ENCODE data around the gene POLRMT.
"Not testable (repeated sequence)": the region's sequence is repeated elsewhere in the genome, so short reads cannot be mapped to it uniquely, and the experiment has no call there.

Gene POLRMT

DNA sequence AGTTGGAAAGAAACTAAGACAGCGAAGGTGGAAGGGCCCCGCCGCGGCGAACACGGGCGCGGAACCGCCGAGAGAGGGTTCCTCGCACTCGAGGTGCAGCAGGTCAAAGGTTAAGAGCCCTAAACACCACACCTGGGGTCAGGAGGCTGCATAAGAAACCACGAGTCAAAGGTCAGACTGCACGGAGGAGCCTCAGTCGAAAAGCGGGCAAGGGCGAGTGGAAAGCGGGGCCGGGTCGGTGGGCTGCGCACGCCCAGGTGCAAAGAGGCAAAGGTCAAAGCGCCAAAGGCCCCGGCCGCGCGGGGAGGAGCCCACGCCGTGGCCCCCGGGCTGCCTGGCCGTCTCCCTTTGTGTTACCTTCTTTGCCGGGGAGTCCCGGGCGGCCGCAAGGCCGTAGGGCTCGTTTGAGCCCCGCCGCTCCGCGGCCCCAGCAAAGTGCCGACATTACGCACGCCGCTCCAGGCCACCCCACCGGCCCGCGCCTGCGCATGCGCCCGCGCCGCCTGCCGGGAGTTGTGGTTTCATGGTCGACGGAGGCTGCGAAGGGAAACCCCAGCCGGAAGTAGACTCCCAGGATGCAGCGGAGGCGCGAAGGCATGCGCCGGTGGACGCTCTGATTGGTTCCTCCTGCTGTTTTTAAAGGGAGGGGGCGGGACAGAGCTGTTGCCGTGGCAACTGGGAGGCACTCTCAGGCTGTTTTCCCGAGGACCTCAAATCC lies at the start of gene POLRMT:
Gene POLRMT, minus strand, starts transcription at position 470 of the 718 bp plus-strand sequence. Its CDS starts 25 bp downstream, at position 445.
- DNase-seq, result peak; percentile 99

DNA sequence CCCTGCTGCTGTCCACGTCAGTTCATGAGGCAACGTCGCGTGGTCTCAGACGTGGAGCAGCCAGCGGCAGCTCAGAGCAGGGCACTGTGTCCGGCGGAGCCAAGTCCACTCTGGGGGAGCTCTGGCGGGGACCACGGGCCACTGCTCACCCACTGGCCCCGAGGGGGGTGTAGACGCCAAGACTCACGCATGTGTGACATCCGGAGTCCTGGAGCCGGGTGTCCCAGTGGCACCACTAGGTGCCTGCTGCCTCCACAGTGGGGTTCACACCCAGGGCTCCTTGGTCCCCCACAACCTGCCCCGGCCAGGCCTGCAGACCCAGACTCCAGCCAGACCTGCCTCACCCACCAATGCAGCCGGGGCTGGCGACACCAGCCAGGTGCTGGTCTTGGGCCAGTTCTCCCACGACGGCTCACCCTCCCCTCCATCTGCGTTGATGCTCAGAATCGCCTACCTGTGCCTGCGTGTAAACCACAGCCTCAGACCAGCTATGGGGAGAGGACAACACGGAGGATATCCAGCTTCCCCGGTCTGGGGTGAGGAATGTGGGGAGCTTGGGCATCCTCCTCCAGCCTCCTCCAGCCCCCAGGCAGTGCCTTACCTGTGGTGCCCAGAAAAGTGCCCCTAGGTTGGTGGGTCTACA lies 49.5 kb upstream of the POLRMT start:
- no peak for DNase-seq

DNA sequence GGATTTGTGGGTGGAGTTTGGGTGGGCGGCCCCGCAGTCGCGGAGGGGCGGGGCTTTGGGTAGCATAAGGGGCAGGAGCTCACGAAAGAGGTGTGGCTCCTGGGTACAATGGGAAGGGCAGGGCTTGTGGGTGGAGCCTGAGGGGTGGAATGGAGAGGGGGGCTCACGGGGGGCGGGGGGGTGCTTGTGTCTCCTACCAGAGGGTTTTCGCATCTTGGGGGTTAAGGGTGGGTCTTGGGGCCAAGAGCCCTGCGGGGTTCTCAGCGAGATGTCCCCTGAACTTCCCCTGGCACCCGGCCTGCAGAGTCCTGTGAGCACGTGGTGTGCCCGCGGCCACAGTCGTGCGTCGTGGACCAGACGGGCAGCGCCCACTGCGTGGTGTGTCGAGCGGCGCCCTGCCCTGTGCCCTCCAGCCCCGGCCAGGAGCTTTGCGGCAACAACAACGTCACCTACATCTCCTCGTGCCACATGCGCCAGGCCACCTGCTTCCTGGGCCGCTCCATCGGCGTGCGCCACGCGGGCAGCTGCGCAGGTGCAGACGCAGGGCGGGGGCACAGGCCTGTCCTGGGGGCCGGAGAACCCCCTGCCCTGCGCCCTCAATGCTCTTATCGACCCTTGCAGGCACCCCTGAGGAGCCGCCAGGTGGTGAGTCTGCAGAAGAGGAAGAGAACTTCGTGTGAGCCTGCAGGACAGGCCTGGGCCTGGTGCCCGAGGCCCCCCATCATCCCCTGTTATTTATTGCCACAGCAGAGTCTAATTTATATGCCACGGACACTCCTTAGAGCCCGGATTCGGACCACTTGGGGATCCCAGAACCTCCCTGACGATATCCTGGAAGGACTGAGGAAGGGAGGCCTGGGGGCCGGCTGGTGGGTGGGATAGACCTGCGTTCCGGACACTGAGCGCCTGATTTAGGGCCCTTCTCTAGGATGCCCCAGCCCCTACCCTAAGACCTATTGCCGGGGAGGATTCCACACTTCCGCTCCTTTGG lies 48.0 kb upstream of the POLRMT start:
- no peak for DNase-seq

DNA sequence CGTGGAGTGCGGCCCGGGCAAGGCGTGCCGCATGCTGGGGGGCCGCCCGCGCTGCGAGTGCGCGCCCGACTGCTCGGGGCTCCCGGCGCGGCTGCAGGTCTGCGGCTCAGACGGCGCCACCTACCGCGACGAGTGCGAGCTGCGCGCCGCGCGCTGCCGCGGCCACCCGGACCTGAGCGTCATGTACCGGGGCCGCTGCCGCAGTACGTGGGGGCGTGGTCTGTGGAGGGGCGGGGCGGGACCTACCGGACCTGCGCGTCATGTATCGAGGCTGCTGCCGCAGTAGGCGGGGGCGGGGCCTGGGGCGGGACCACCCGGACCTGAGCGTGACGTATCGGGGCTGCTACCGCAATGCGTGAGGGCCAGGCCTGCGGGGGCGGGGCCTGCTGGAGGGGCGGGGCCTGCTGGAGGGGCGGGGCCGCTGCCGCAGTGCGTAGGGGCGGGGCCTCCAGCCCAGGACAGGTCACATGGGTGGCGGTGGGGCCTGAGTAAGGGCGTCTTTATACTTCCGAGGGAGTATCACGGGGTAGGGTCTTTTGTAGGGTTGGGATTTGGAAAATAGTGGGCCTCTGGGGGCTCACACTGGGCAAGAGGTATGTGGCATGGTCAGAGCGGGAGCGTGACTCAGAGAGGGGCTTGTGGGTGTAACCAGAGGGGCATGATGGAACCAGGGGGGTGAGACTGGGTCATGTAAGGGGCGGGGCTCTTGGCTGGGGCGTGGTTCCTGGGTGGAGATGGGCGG lies 47.1 kb upstream of the POLRMT start:
- peak; percentile 98 for DNase-seq

GRCh38 chr19:679418-680286 lies 46.3 kb upstream of the POLRMT start:
- DNase-seq, result peak; percentile 75

GRCh38 chr19:678791-679388 lies 45.6 kb upstream of the POLRMT start:
- DNase-seq, result peak; percentile 9

DNA sequence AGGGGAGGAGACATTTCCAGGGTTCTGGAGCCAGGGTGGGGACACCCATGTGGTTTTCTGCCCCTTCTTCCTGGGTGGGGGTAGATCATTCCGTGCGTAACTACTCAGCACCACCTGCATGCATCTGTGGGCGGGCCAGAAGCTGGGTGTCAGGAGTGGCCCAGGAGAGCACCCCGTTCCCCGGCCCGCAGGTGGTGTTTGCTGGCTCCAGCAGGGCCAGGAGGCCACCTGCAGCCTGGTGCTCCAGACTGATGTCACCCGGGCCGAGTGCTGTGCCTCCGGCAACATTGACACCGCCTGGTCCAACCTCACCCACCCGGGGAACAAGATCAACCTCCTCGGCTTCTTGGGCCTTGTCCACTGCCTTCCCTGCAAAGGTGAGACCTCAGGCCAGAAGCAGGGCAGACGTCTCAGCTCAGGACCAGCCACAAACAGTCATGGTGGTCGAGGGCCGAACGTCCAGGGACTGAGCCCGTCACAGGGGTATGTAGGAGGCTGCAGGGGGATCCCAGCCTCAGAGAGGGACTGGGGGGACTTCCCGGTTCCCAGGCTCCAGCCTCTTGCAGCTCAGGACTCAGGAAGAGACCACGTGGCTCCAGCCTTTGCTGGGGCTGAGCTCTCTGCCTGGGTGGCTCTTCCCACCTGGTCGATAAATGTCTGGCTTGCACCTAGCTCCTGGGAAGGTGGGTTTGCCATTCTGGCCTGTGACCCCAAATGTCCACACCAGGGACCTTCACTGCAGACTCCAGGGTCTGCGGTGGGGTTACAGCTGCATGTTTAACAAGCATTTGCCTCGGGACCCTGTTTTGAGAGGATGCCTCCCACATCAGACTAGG lies 44.5 kb upstream of the POLRMT start:
- DNase-seq, result peak; percentile 45

DNA sequence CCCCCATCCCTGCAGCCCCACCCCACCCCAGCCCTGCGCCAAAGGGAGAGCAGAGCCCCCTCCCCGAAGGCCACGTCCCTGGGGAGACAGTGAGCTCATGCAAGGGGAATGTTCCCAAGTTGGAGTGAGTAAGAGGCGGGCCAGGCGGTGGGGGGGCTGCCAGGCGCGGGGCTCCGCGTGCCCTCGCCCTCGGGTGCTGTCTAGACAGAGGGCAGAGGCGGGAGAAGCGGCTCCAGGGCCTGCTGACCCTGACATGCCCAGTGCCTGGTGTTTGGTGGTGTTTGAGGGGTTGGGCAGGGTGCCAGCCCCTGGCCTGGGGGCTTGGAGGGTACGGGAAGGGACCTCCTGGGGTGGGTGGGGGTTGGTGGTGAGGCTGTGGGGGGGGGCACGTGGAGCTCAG lies 43.9 kb upstream of the POLRMT start:
- peak; percentile 89 for DNase-seq

- peak; percentile 9 for DNase-seq
Measured at GRCh38 chr19:676339-677105, 43.2 kb upstream of the POLRMT start, which contains the start of gene FSTL3. TSS of gene FSTL3 (plus strand) at chr19:676392. CDS start at chr19:676424, 32 bp downstream.

GRCh38 chr19:676007-676338 lies 42.6 kb upstream of the POLRMT start:
- no peak for DNase-seq

DNA sequence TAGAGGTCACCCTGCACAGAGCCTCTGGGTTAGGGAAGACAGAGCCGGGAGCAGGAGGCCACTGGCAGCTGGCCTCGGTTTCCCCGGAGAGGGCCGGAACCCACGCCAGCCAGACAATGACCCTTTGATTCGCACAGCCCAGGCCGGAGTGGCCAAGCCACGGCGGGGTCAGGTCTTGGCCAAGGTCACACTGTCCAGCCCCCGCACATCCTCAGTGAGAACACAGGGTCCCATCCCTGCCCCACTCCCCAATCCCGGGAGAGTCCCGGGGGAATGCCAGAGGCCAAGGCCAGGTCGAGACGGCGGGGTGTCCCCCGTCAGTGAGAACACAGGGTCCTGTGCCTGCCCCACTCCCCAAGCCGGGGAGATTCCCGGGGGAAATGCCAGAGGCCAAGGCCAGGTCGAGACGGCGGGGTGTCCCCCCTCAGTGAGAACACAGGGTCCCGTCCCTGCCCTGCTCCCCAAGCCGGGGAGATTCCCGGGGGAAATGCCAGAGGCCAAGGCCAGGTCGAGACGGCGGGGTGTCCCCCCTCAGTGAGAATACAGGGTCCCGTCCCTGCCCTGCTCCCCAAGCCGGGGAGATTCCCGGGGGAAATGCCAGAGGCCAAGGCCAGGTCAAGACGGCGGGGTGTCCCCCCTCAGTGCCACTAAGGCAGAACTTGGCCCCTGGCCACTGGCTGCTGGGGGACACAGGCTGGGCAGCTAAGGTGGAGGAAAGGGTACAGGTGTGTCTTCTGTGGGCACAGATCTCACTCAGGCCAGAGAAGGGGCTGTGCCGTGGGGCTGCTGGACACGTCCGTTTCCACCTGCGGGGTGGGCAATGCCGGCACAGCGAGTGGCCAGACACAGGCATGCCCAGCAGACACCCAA lies 41.2 kb upstream of the POLRMT start:
- no peak for DNase-seq

GRCh38 chr19:670609-671075 lies 37.3 kb upstream of the POLRMT start:
- no peak for DNase-seq

- DNase-seq, result peak; percentile 16
Measured at GRCh38 chr19:668675-669434, 35.5 kb upstream of the POLRMT start.

DNA sequence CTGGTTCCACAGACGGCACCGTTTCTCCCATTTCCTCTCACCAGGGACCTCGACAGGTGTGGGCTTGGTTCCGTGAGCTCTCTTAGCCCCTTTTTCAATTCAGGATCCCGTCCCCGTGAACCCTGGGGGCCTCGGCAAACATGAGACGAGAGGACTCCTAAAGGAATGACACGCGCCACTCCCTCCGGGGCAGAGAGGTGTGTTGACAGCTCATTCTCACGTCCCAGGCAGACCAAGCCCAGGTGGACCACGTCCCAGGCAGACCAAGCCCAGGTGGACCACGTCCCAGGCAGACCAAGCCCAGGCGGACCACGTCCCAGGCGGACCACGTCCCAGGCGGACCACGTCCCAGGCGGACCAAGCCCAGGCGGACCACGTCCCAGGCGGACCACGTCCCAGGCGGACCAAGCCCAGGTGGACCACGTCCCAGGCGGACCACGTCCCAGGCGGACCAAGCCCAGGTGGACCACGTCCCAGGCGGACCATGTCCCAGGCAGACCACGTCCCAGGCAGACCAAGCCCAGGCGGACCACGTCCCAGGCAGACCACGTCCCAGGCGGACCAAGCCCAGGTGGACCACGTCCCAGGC lies 33.7 kb upstream of the POLRMT start:
- not testable (repeated sequence) for DNase-seq

DNA sequence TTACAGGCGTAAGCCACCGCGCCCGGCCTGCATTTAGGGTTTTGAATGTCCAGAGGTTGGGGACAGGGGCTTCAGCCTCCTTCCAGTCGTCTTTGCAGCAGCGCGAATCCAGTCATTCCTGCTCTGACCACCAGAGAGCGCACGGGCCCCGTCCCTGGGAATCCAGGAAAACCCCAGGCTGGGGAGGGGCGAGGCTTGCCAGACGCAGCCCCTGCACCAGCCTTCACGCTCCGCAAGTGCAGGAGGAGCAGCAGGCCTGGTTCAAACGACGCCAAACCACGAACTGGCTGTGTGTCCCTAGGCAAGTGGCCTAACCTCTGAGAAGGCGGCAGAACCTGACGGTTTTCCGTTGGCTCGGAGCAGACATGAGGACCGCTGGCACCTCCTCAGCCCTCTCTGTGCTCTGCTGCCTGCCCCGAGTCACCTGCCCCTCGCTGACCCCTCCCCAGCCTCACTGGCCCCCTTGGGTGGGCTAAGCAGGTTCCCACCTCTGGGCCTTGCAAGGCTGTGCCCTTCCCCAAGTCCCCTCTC lies 31.6 kb upstream of the POLRMT start:
- DNase-seq, result peak; percentile 76

- DNase-seq, result no peak
Measured at GRCh38 chr19:663682-664117, 30.4 kb upstream of the POLRMT start.

All from fibroblast of upper back skin (primary cell).